A673 (cell line): Measurements from ENCODE around the gene CDH4.

ENCODE experiments used
- CTCF ChIP-seq: fragments of 300-800, 200-600 bp; sonication (generic); conservative IDR thresholded peaks from 2 replicates; pipeline ENCODE4 v1.5.1; 2017; ENCODE audit warnings: low read depth, mild to moderate bottlenecking, antibody characterized with exemption, low read length, moderate library complexity, mixed read lengths
- EZH2 ChIP-seq: fragments of 200-600 bp; sonication (generic); IDR thresholded peaks from 2 replicates; pipeline ENCODE4 v1.6.1; 2017; ENCODE audit warnings: borderline replicate concordance, low read depth, mild to moderate bottlenecking, mixed read lengths, antibody characterized with exemption, low read length; ENCODE audit not compliant: poor library complexity, severe bottlenecking

DNA sequence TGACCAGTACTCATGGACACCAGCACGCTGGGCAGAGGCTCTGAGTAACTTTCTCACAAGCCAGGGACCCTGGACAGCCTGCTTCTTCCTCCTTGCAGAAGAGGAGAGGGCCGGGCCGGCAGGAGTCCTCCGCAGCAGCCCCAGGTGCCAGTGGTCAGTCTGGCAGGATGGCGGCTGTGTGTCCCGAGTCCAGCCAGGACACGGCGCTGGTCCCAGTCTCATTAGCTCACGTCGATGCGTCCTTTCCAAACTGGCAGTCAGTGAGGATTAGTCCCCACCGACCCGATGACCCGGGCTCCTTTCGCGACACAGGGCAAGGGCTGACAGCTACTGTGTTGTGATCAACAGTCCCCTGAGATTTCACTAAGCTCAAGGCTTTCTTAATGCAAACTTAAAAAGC lies 546.6 kb downstream of the CDH4 start:
- no peak for TF ChIP-seq EZH2
- no peak for TF ChIP-seq CTCF
